SK-N-SH (cell line): ENCODE measurements around the gene AKAP17A.

Experiments
- CTCF ChIP-seq: fragments of 200-600 bp; sonication (generic); IDR thresholded peaks from 2 replicates; pipeline ENCODE4 v1.6.1; 2017; ENCODE audit warnings: antibody characterized with exemption, mild to moderate bottlenecking, moderate library complexity
- ELF1 ChIP-seq: IDR thresholded peaks from 2 replicates; pipeline ENCODE4 v1.4.0; 2012
- EZH2phosphoT487 ChIP-seq: fragments of 200-600 bp; sonication (generic); IDR thresholded peaks from 2 replicates; pipeline ENCODE4 v1.6.1; 2017; ENCODE audit warnings: low read depth, mixed run types, mild to moderate bottlenecking, antibody characterized with exemption, moderate library complexity, borderline replicate concordance
- FOXJ3 ChIP-seq: sonication (generic); formaldehyde crosslinking; IDR thresholded peaks from 2 replicates; pipeline ENCODE4 v1.5.1; 2020; ENCODE audit warnings: mild to moderate bottlenecking, missing genetic modification reagents
- GABPA ChIP-seq: IDR thresholded peaks from 2 replicates; pipeline ENCODE4 v1.4.0; 2012; ENCODE audit warnings: low read depth, mild to moderate bottlenecking
- MAX ChIP-seq: IDR thresholded peaks from 2 replicates; pipeline ENCODE4 v1.4.0; 2012; ENCODE audit warnings: low read depth
- NFIC ChIP-seq: IDR thresholded peaks from 2 replicates; pipeline ENCODE4 v1.4.0; 2012; ENCODE audit warnings: borderline replicate concordance
- PBX3 ChIP-seq: IDR thresholded peaks from 2 replicates; pipeline ENCODE4; 2012
- REST ChIP-seq: IDR thresholded peaks from 2 replicates; pipeline ENCODE4 v1.6.1; 2012; ENCODE audit warnings: mild to moderate bottlenecking, low read depth, low read length, moderate library complexity
- SIN3A ChIP-seq: IDR thresholded peaks from 2 replicates; pipeline ENCODE4 v1.6.1; 2012; ENCODE audit warnings: low read depth, mild to moderate bottlenecking, low read length, moderate library complexity, borderline replicate concordance
- SMC3 ChIP-seq: IDR thresholded peaks from 2 replicates; pipeline ENCODE4 v1.6.1; 2012; ENCODE audit warnings: low read depth, low read length, improper control_type of control experiment
- TEAD4 ChIP-seq: IDR thresholded peaks from 2 replicates; pipeline ENCODE4 v1.4.0; 2012; ENCODE audit warnings: mild to moderate bottlenecking, borderline replicate concordance; ENCODE audit not compliant: insufficient read depth
- USF1 ChIP-seq: IDR thresholded peaks from 2 replicates; pipeline ENCODE4 v1.4.0; 2012; ENCODE audit warnings: low read depth, borderline replicate concordance

GRCh38 chrX:1542994-1543725 lies 48.2 kb upstream of the AKAP17A start:
- TF ChIP-seq CTCF (no peak), NFIC (no peak), EZH2phosphoT487 (no peak), SIN3A (no peak), FOXJ3 (CRISPR knock-in tag) (no peak), REST (no peak), MAX (no peak), USF1 (no peak), ELF1 (no peak), TEAD4 (no peak), GABPA (no peak), PBX3 (no peak), SMC3 (no peak)
